K562 (cell line): ENCODE measurements around the gene MTOR. TPM values are rescaled to one million over a fixed set of nuclear protein-coding genes. Genes with fewer than 3 reads are reported as not detected.

Source experiments
- BACH1 ChIP-seq: fragments of 200-800 bp; sonication (Bioruptor generic); IDR thresholded peaks from 2 replicates; pipeline ENCODE4 v1.6.1; 2016; ENCODE audit warnings: missing genetic modification characterization, missing compliant biosample characterization
- BRD4 ChIP-seq: fragments of 200-600 bp; sonication (generic); IDR thresholded peaks from 2 replicates; pipeline ENCODE4 v1.6.1; 2017; ENCODE audit warnings: inconsistent platforms
- FIP1L1 ChIP-seq: fragments of 200-400 bp; formaldehyde crosslinking; IDR thresholded peaks from 2 replicates; pipeline ENCODE4 v1.6.1; 2018; ENCODE audit warnings: mild to moderate bottlenecking, low read depth, low read length; ENCODE audit not compliant: poor library complexity, severe bottlenecking
- MAFF ChIP-seq: IDR thresholded peaks from 2 replicates; pipeline ENCODE4 v1.6.1; 2012; ENCODE audit warnings: low read length, improper control_type of control experiment
- MLX ChIP-seq, 2 experiments: fragments of 450-650 bp in 1 of 2; sonication (generic) in 1 of 2; formaldehyde crosslinking; conservative IDR thresholded peaks; 2 replicates each; pipeline versions ENCODE4 v1.4.0 to v1.8.1; 2020 to 2022; ENCODE audit warnings: mild to moderate bottlenecking in 1 of 2, missing genetic modification reagents in 1 of 2
- NFYB ChIP-seq: IDR thresholded peaks from 2 replicates; pipeline ENCODE4 v1.6.1; 2011; ENCODE audit warnings: mild to moderate bottlenecking, moderate library complexity; ENCODE audit not compliant: insufficient read length; ENCODE audit errors: extremely low read depth
- NR2F6 ChIP-seq: fragments of 450-650 bp; formaldehyde crosslinking; IDR thresholded peaks from 2 replicates; pipeline ENCODE4 v1.4.0; 2020; ENCODE audit warnings: mild to moderate bottlenecking
- NR3C1 ChIP-seq: sonication (generic); formaldehyde crosslinking; IDR thresholded peaks from 2 replicates; pipeline ENCODE4 v1.8.1; 2022; ENCODE audit warnings: missing genetic modification reagents
- PATZ1 ChIP-seq: fragments of 250-450 bp; sonication (Bioruptor Pico); IDR thresholded peaks from 2 replicates; pipeline ENCODE4 v1.5.0; 2020; ENCODE audit warnings: mild to moderate bottlenecking, borderline replicate concordance
- RBM17 ChIP-seq: fragments of 200-400 bp; formaldehyde crosslinking; IDR thresholded peaks from 2 replicates; pipeline ENCODE4 v1.6.1; 2017; ENCODE audit warnings: low read depth, mild to moderate bottlenecking, low read length, borderline replicate concordance
- SIRT6 ChIP-seq: IDR thresholded peaks from one replicate; pipeline ENCODE4 v1.6.1; 2012; ENCODE audit warnings: low read depth, mild to moderate bottlenecking, control low read depth, inconsistent platforms, low read length, moderate library complexity
- THRA ChIP-seq: fragments of 450-650 bp; IDR thresholded peaks from 2 replicates; pipeline ENCODE4 v1.6.1; 2017; ENCODE audit warnings: mild to moderate bottlenecking, moderate library complexity
- TRIM24 ChIP-seq, 2 experiments: fragments of 450-650 bp; IDR thresholded peaks; 2 replicates each; pipeline ENCODE4 v1.6.1; 2016
- ZNF23 ChIP-seq: fragments of 250-450 bp; sonication (Bioruptor Pico); IDR thresholded peaks from 2 replicates; pipeline ENCODE4 v1.4.0; 2020; ENCODE audit warnings: mild to moderate bottlenecking
- ZNF239 ChIP-seq: fragments of 250-450 bp; sonication (Bioruptor Pico); IDR thresholded peaks from 2 replicates; pipeline ENCODE4 v1.4.0; 2020; ENCODE audit warnings: mild to moderate bottlenecking
- ZNF347 ChIP-seq: fragments of 450-650 bp; formaldehyde crosslinking; IDR thresholded peaks from 2 replicates; pipeline ENCODE4 v1.4.0; 2020; ENCODE audit warnings: low read depth, mild to moderate bottlenecking, moderate library complexity
- polyA plus RNA-seq, 8 experiments: library from polyadenylated mRNA; depleted of rRNA in 4 of 8; stranded (reverse) in 5 of 8; unstranded in 3 of 8; fragments of >200 nt; fragmentation: Nextera tagmentation in 2 of 8; fragmentation: Illumina TruSeq in 1 of 8; extraction: Ambion mirVana in 2 of 8; extraction: Trizol in 1 of 8; gene quantifications; 2 replicates each; pipeline versions ENCODE4 v1.2.1 to v1.2.3, GENCODE V29; 2011 to 2014; ENCODE audit warnings: inconsistent platforms in 1 of 8, missing spikeins in 1 of 8
- total RNA-seq, 7 experiments: library from RNA; depleted of rRNA in 6 of 7; stranded (reverse); fragments of >200 nt in 6 of 7; fragmentation: Illumina TruSeq in 2 of 7; extraction: Trizol in 2 of 7; gene quantifications; 2 replicates each; pipeline versions ENCODE4 v1.2.1 to v1.2.3, GENCODE V29; 2011 to 2021; ENCODE audit warnings: low replicate concordance in 1 of 7
- TF ChIP-seq, protein P1 (sequence below), 2 experiments: fragments of 450-650 bp; conservative IDR thresholded peaks; 2 replicates each; pipeline ENCODE4 v1.6.1; 2017; ENCODE audit warnings: mild to moderate bottlenecking in 2 of 2, moderate library complexity in 2 of 2
- TF ChIP-seq, protein P2 (sequence below): sonication (generic); formaldehyde crosslinking; IDR thresholded peaks from 2 replicates; pipeline ENCODE4 v1.8.0; 2023; ENCODE audit warnings: mild to moderate bottlenecking, missing genetic modification reagents

The MTOR gene
- total and polyA plus RNA-seq, 9 of the 15 experiments (the other 6 are each of a cell fraction or from before 2014, with no cell fraction given) = 11.4 to 71.4 (median 52.2) TPM

DNA sequence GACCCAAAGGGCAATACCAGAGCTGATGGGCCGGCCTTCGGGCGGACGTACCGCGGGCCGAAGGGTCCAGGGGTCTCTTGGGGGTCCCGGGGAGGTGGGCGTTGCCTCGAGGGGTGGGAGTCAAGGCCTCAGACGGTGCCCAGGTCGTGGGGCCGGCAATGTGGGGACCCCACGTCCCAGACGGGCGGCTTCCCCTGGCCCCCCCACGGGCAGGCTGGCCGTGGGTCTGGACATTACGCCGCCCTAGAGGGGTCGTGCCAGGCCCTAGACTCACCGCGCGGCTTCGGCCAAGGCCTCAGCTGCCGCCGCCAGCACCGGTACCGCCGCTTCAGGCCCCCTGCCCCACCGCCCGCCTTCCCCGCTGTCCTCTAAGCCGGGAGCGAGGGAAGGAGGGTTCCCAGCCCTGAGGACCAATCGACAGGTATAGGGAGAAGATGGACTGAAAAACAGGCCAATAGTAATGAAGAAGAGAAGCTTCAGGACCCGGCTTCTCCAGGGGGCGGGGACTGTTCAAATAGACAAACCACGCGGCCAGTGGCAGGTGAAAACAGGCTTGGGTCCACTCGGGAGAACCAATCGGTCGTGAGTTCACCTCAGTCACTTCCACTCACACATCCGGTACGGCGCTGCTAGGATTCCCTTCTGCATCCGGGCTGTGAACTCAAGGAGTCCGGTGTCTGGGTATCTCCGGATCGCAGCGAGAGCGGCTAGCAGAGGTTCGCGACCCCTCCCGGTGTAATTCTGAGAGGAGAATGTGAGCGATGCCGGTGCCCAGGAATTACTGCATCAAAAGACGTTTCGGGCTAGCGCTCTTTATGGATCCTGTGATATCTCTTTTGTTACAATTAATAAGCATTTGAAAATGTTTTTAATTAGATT, at the start of gene MTOR (continued):
- no peak for TF ChIP-seq PATZ1
- TF ChIP-seq, protein P1, sequence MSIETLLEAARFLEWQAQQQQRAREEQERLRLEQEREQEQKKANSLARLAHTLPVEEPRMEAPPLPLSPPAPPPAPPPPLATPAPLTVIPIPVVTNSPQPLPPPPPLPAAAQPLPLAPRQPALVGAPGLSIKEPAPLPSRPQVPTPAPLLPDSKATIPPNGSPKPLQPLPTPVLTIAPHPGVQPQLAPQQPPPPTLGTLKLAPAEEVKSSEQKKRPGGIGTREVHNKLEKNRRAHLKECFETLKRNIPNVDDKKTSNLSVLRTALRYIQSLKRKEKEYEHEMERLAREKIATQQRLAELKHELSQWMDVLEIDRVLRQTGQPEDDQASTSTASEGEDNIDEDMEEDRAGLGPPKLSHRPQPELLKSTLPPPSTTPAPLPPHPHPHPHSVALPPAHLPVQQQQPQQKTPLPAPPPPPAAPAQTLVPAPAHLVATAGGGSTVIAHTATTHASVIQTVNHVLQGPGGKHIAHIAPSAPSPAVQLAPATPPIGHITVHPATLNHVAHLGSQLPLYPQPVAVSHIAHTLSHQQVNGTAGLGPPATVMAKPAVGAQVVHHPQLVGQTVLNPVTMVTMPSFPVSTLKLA (conservative IDR thresholded peaks at IDR 0.05) = peak; percentile 87 to 94
- no peak for TF ChIP-seq ZNF239 (CRISPR knock-in tag)
- TF ChIP-seq MLX (CRISPR knock-in tag; conservative IDR thresholded peaks at IDR 0.05) = no peak
- no peak for TF ChIP-seq BRD4
- TF ChIP-seq NFYB = peak; percentile 87
- TF ChIP-seq TRIM24 (IDR thresholded peaks at IDR 0.05) = peak in 1 of 2 experiments; percentile 99; a peak in 2 of 4 replicates
- TF ChIP-seq ZNF347 (CRISPR knock-in tag) = no peak
- no peak for TF ChIP-seq RBM17
- no peak for TF ChIP-seq MAFF
- TF ChIP-seq SIRT6 = no peak
- TF ChIP-seq, protein P2, sequence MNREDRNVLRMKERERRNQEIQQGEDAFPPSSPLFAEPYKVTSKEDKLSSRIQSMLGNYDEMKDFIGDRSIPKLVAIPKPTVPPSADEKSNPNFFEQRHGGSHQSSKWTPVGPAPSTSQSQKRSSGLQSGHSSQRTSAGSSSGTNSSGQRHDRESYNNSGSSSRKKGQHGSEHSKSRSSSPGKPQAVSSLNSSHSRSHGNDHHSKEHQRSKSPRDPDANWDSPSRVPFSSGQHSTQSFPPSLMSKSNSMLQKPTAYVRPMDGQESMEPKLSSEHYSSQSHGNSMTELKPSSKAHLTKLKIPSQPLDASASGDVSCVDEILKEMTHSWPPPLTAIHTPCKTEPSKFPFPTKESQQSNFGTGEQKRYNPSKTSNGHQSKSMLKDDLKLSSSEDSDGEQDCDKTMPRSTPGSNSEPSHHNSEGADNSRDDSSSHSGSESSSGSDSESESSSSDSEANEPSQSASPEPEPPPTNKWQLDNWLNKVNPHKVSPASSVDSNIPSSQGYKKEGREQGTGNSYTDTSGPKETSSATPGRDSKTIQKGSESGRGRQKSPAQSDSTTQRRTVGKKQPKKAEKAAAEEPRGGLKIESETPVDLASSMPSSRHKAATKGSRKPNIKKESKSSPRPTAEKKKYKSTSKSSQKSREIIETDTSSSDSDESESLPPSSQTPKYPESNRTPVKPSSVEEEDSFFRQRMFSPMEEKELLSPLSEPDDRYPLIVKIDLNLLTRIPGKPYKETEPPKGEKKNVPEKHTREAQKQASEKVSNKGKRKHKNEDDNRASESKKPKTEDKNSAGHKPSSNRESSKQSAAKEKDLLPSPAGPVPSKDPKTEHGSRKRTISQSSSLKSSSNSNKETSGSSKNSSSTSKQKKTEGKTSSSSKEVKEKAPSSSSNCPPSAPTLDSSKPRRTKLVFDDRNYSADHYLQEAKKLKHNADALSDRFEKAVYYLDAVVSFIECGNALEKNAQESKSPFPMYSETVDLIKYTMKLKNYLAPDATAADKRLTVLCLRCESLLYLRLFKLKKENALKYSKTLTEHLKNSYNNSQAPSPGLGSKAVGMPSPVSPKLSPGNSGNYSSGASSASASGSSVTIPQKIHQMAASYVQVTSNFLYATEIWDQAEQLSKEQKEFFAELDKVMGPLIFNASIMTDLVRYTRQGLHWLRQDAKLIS (CRISPR knock-in tag) = no peak
- TF ChIP-seq NR3C1 (CRISPR knock-in tag) = no peak
- TF ChIP-seq FIP1L1 = no peak
- TF ChIP-seq NR2F6 (CRISPR knock-in tag) = no peak
- TF ChIP-seq ZNF23 = no peak
- TF ChIP-seq BACH1 (tag) = no peak
- TF ChIP-seq THRA = no peak
